HepG2 (cell line): ENCODE measurements around the gene DPAGT1. TPM values are rescaled to one million over a fixed set of nuclear protein-coding genes. Genes with fewer than 3 reads are reported as not detected.

Experiments used
- ATF5 ChIP-seq: sonication (generic); formaldehyde crosslinking; IDR thresholded peaks from 2 replicates; pipeline ENCODE4 v1.4.0; 2020; ENCODE audit warnings: mild to moderate bottlenecking, low read depth, missing genetic modification reagents
- ATF7-NPFF ChIP-seq: sonication (generic); formaldehyde crosslinking; IDR thresholded peaks from 2 replicates; pipeline ENCODE4 v1.8.1; 2023; ENCODE audit warnings: mild to moderate bottlenecking, low read depth, missing genetic modification reagents, moderate library complexity
- BORCS8-MEF2B ChIP-seq: sonication (generic); formaldehyde crosslinking; IDR thresholded peaks from 2 replicates; pipeline ENCODE4 v1.8.0; 2022; ENCODE audit warnings: mild to moderate bottlenecking, missing genetic modification reagents
- CCAR2 ChIP-seq: fragments of 200-400 bp; formaldehyde crosslinking; optimal IDR thresholded peaks from 2 replicates; pipeline ENCODE3; 2018; ENCODE audit warnings: low read depth, mild to moderate bottlenecking, low read length, moderate library complexity
- DNMT3B ChIP-seq: conservative IDR thresholded peaks from 2 replicates; pipeline ENCODE4 v1.6.1; 2016; ENCODE audit warnings: missing biosample characterization, control low read depth
- FOXC1 ChIP-seq: sonication (generic); formaldehyde crosslinking; IDR thresholded peaks from 2 replicates; pipeline ENCODE4 v1.8.0; 2022; ENCODE audit warnings: mild to moderate bottlenecking, missing genetic modification reagents, borderline replicate concordance
- GATAD1 ChIP-seq: IDR thresholded peaks from 2 replicates; pipeline ENCODE4 v1.6.1; 2016; ENCODE audit warnings: missing genetic modification reagents, missing compliant biosample characterization
- GZF1 ChIP-seq: sonication (generic); formaldehyde crosslinking; IDR thresholded peaks from 2 replicates; pipeline ENCODE4 v1.5.1; 2020; ENCODE audit warnings: mild to moderate bottlenecking, missing genetic modification reagents
- ISL2 ChIP-seq: sonication (generic); formaldehyde crosslinking; IDR thresholded peaks from 2 replicates; pipeline ENCODE4 v1.5.0; 2020; ENCODE audit warnings: missing genetic modification reagents
- KLF16 ChIP-seq, 2 experiments: sonication (generic) in 1 of 2; formaldehyde crosslinking in 1 of 2; IDR thresholded peaks; 2 replicates each; pipeline versions ENCODE4 v1.6.1 to v1.8.0; 2016 to 2023; ENCODE audit warnings: missing genetic modification reagents in 2 of 2, missing compliant biosample characterization in 1 of 2
- NKX3-1 ChIP-seq: sonication (generic); formaldehyde crosslinking; IDR thresholded peaks from 2 replicates; pipeline ENCODE4 v1.5.0; 2020; ENCODE audit warnings: missing genetic modification reagents
- PITX1 ChIP-seq: sonication (generic); formaldehyde crosslinking; IDR thresholded peaks from 2 replicates; pipeline ENCODE4 v1.5.1; 2020; ENCODE audit warnings: mild to moderate bottlenecking, missing genetic modification reagents
- SMAD9 ChIP-seq: sonication (generic); formaldehyde crosslinking; IDR thresholded peaks from 2 replicates; pipeline ENCODE4 v1.5.1; 2020; ENCODE audit warnings: mild to moderate bottlenecking, missing genetic modification reagents
- SMARCE1 ChIP-seq: fragments of 450-650 bp; IDR thresholded peaks from 2 replicates; pipeline ENCODE4 v1.6.1; 2017; ENCODE audit warnings: borderline replicate concordance
- SOX5 ChIP-seq: IDR thresholded peaks from 2 replicates; pipeline ENCODE4 v1.6.1; 2016; ENCODE audit warnings: borderline replicate concordance
- THAP11 ChIP-seq: IDR thresholded peaks from 2 replicates; pipeline ENCODE4 v1.6.1; 2016; ENCODE audit warnings: missing biosample characterization, missing genetic modification reagents
- ZBTB43 ChIP-seq: sonication (generic); formaldehyde crosslinking; conservative IDR thresholded peaks from 2 replicates; pipeline ENCODE4 v1.4.0; 2020; ENCODE audit warnings: missing genetic modification reagents
- ZNF136 ChIP-seq: sonication (generic); formaldehyde crosslinking; IDR thresholded peaks from 2 replicates; pipeline ENCODE4 v1.8.1; 2022; ENCODE audit warnings: low read depth, mild to moderate bottlenecking, moderate library complexity, missing genetic modification reagents
- ZNF205 ChIP-seq: IDR thresholded peaks from 2 replicates; pipeline ENCODE4 v1.6.1; 2018; ENCODE audit warnings: missing biosample characterization, missing genetic modification reagents
- ZNF383 ChIP-seq: sonication (generic); formaldehyde crosslinking; IDR thresholded peaks from 2 replicates; pipeline ENCODE4 v1.4.0; 2020; ENCODE audit warnings: missing genetic modification reagents, mild to moderate bottlenecking, borderline replicate concordance
- ZNF570 ChIP-seq: sonication (generic); formaldehyde crosslinking; IDR thresholded peaks from 2 replicates; pipeline ENCODE4 v1.4.0; 2020; ENCODE audit warnings: mild to moderate bottlenecking, missing genetic modification reagents, borderline replicate concordance
- polyA plus RNA-seq, 8 experiments: library from polyadenylated mRNA; depleted of rRNA in 3 of 8; stranded (reverse) in 7 of 8; unstranded in 1 of 8; fragments of >200 nt; fragmentation: Illumina TruSeq in 4 of 8; extraction: Trizol in 4 of 8; gene quantifications; 2 replicates each; pipeline versions ENCODE4 v1.2.1 to v1.2.3, GENCODE V29; 2011 to 2016; ENCODE audit warnings: low read depth in 4 of 8, missing spikeins in 1 of 8, mixed read lengths in 1 of 8; ENCODE audit not compliant: insufficient read depth in 1 of 8
- total RNA-seq, 5 experiments: library from RNA; depleted of rRNA; stranded (reverse); fragments of >200 nt; fragmentation: Illumina TruSeq; extraction: Trizol; gene quantifications; 2 replicates each; pipeline ENCODE4 v1.2.3, GENCODE V29; 2016; ENCODE audit warnings: low read depth in 1 of 5
- TF ChIP-seq, protein P1 (sequence below): IDR thresholded peaks from 2 replicates; pipeline ENCODE4 v1.6.1; 2016; ENCODE audit warnings: missing compliant biosample characterization, missing genetic modification reagents, borderline replicate concordance
- TF ChIP-seq, protein P2 (sequence below): IDR thresholded peaks from 2 replicates; pipeline ENCODE4 v1.6.1; 2016; ENCODE audit warnings: low read depth, borderline replicate concordance

Gene DPAGT1
- total and polyA plus RNA-seq, 2 of the 13 experiments (the other 11 are each of a cell fraction or from before 2014, with no cell fraction given) = 37.6 to 70.7 TPM

DNA sequence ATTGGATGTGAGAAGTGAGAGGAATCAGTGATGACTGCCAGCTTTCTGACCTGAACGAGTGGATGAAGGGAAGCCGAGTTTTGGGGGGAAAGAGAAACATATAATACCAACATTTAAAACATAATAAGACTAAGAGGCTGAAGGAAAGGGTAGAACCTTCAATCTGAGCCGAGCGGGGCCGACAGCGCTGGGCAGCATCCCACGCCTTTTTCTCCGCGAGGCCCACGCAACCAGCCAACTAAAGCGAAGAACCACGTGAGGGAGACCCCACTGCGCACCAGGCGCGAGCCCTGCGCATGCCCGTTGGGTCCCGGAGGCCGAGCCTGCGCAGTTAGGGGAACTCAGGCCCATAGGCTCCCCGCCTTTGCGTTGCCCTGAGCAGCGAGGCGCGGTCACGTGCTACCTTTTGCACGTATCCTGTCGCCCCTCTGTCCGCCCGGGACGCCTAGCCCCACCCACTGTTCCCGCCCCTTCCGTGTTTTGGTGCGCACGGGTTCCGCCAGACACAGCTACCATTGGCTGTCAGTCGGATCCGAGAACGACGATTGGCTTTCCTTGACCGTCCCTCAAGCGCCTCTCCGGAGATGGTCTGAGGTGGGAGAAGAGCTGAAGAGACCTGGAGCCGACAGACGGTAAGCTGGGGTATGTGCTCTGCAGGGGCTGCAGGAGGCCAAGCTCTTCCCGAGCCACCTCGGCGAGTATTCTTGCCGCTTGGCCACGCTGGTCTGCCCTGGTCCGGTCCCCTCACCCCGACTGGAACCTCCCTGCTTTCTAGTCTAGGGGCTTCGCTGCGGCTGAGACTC, 19.6 kb upstream of the DPAGT1 start, which contains the start of gene HINFP (continued):
- TF ChIP-seq, protein P1, sequence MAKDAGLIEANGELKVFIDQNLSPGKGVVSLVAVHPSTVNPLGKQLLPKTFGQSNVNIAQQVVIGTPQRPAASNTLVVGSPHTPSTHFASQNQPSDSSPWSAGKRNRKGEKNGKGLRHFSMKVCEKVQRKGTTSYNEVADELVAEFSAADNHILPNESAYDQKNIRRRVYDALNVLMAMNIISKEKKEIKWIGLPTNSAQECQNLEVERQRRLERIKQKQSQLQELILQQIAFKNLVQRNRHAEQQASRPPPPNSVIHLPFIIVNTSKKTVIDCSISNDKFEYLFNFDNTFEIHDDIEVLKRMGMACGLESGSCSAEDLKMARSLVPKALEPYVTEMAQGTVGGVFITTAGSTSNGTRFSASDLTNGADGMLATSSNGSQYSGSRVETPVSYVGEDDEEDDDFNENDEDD = peak; percentile 91; the same call in 1 of the 2 replicates
- TF ChIP-seq GATAD1 (CRISPR knock-in tag) = peak; percentile 84
- TF ChIP-seq ISL2 = peak; percentile 62
- 0 out of 2 replicates have a peak, but pooled peaks have one; percentile 45 for TF ChIP-seq DNMT3B (CRISPR knock-in tag)
- no peak; the same call in 1 of the 2 replicates for TF ChIP-seq ZBTB43
- TF ChIP-seq, protein P2, sequence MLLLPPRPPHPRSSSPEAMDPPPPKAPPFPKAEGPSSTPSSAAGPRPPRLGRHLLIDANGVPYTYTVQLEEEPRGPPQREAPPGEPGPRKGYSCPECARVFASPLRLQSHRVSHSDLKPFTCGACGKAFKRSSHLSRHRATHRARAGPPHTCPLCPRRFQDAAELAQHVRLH (CRISPR knock-in tag) = peak; percentile 62; the same call in 1 of the 2 replicates
- TF ChIP-seq THAP11 (CRISPR knock-in tag) = peak; percentile 83
- TF ChIP-seq ZNF570 (CRISPR knock-in tag) = no peak
- TF ChIP-seq SOX5 (CRISPR knock-in tag) = 0 out of 2 replicates have a peak, but pooled peaks have one; percentile 39
- TF ChIP-seq BORCS8-MEF2B (CRISPR knock-in tag) = peak; percentile 88
- TF ChIP-seq ZNF383 (CRISPR knock-in tag) = no peak
- no peak for TF ChIP-seq CCAR2
- no peak for TF ChIP-seq ZNF136 (CRISPR knock-in tag)
- peak; percentile 82; the same call in 1 of the 2 replicates for TF ChIP-seq ATF7-NPFF (CRISPR knock-in tag)
- TF ChIP-seq ZNF205 (CRISPR knock-in tag) = 0 out of 2 replicates have a peak, but pooled peaks have one; percentile 17
- TF ChIP-seq SMAD9 (CRISPR knock-in tag) = no peak
- no peak for TF ChIP-seq ATF5 (CRISPR knock-in tag)
- peak in 1 of 2 experiments; percentile 42; a peak in 1 of 4 replicates for TF ChIP-seq KLF16 (CRISPR knock-in tag; IDR thresholded peaks at IDR 0.05)
- TF ChIP-seq GZF1 (CRISPR knock-in tag) = no peak
- TF ChIP-seq FOXC1 (CRISPR knock-in tag) = peak; percentile 88; the same call in 1 of the 2 replicates
- peak; percentile 83 for TF ChIP-seq NKX3-1 (CRISPR knock-in tag)
- no peak for TF ChIP-seq SMARCE1
- TF ChIP-seq PITX1 (CRISPR knock-in tag) = no peak
